GM19397 (cell line): ENCODE measurements around the gene F10.
"Not testable (repeated sequence)": the region's sequence is repeated elsewhere in the genome, so short reads cannot be mapped to it uniquely, and the experiment has no call there.

Source experiments
- ATAC-seq: cut with Tn5 transposase; IDR thresholded peaks from one replicate; pipeline ENCODE4 v1.9.1; 2021; ENCODE audit warnings: mild to moderate bottlenecking, moderate library complexity; ENCODE audit not compliant: unreplicated experiment

The F10 gene

DNA sequence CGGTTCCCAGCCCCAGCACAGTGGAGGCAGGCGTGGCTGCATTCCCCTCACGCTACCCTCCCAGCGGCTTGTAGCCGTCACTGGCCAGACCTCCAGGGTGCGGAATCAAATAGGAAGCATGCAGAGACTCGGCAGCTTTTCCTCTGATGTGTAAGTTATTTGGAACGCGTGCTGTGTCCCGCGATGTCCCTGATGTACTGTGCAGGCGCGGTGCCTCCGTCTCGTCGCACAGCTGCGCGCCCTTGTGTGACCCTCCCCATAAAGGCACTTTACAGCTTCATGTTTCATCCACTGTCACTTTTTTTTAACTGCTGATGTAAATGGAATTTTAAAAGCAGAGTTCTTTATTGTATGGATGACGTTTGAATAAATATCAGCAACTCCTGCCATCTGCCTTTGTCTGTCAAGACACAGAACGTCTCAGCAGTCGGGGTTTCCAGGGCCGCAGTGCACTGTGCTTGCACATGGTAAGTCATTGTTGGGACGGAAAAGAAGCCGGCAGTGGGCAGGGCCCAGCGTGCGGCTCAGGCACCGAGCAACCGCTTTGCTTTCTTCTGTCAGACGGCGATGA, 24.4 kb upstream of the F10 start:
- ATAC-seq = no peak

DNA sequence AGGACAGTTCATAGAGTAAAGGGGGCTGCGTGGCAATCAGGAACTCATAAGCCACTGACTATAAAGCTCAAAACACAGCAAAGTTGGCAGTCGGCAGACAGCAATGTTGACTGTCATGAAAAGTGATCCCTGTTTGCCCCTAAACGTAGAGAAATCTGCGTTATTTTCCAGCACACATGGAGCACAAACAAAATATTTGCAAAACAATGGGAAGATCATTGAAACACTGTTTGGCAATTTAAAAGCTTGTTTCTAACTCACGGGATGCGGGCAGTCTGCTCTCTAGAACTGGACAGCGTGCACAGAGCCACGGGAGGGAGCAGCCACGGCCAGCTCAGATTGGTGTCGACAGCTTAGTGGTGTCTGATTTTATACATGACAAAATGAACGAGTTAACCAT, 23.5 kb upstream of the F10 start:
- no peak for ATAC-seq

DNA sequence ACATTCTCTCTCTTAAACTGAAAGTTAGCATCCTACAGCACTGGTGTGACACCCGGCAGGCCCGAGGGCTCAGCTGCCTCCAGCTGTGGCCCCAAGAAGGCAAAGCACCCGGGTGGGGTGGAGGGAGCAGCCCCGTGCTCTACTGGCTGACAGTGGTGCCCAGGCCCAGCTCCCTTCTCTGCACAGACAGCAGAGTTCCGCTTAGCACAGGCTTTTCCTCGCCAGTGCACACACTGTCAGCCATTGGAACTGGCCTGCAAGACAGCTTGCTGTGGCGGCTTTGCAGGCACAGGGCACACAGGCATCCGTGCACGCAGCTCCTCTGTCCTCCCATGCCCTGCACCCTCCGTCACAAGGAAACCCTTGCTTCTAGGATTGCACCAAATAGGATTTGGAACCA, 20.3 kb upstream of the F10 start:
- not testable (repeated sequence) for ATAC-seq

DNA sequence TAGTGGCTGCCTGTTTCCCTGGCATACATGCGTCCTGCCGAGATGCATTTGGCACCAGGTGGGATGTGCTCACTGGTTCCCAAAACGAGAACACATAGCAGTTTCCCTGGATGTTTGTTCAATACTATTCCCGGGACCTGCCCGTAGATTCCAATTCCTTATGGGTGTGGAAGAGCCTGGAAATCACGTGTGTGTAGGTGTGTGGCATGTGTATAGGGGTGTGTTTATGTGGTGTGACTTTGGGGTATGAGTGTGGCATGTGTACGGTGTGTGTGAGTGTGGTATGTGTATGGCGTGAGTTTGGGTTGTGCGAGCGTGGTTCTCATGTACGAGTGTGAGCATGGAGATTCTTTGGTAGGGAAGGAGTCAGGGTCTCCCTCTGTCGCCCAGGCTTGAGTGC, 19.9 kb upstream of the F10 start:
- no peak for ATAC-seq

DNA sequence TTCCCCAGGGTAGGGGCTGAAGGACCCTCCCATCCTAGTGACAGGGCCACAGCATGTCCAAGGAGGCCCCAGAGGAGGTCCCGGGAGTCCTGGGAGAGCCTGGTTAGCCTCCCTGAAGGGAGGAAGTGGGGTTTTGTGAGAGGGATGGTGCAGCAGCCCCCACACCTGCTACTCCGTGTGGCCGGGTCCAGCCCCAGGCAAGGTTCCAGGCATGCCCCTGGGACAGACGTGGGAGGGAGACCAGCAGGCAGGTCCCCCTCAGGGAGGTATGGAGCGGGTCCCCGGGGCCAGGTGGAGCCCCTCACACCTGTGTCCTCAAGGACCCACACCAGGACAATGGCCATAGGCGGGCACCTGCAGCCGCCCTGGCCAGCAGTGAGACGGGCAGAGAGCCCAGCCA, 19.0 kb upstream of the F10 start:
- ATAC-seq = no peak

DNA sequence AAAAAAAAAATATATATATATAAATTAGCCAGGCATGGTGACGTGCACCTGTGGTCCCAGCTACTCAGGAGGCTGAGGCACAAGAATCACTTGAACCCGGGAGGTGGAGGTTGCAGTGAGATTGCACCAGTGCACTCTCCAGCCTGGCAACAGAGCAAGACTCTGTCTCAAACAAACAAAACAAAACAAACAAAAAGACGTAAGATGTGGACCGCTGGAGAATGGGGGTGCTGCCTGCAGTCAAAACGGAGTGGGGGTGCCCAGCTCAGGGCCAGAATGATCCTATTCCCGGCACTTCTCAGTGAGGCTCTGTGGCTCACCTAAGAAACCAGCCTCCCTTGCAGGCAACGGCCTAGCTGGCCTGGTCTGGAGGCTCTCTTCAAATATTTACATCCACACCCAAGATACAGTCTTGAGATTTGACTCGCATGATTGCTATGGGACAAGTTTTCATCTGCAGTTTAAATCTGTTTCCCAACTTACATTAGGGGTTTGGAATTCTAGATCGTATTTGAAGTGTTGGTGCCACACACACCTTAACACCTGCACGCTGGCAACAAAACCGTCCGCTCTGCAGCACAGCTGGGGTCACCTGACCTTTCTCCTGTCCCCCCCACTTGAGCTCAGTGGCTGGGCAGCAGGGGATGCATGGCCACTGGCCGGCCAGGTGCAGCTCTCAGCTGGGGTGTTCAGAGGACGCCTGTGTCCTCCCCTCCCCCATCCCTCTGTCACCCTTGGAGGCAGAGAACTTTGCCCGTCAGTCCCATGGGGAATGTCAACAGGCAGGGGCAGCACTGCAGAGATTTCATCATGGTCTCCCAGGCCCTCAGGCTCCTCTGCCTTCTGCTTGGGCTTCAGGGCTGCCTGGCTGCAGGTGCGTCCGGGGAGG, 17.3 kb upstream of the F10 start, which contains the start of gene F7:
Gene F7 (plus strand): TSS at position 760 of the 889 bp plus-strand sequence. CDS start 51 bp downstream, at position 811.
- no peak for ATAC-seq

DNA sequence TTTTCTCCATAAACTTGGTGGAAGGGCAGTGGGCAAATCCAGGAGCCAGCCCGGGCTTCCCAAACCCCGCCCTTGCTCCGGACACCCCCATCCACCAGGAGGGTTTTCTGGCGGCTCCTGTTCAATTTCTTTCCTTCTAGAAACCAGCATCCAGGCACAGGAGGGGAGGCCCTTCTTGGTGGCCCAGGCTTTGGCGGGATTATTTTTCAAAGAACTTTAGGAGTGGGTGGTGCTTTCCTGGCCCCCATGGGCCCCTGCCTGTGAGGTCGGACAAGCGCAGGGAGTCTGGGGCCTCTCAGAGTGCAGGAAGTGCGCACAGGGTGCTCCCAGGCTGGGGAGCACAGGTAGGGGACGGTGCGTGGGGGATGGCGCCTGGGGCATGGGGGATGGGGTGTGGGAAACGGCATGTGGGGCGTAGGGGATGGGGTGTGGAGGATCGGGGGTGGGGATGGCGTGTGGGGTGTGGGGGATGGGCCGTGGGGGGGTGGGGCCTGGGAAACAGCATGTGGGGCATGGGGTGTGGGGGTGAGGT, 16.6 kb upstream of the F10 start:
- no peak for ATAC-seq

DNA sequence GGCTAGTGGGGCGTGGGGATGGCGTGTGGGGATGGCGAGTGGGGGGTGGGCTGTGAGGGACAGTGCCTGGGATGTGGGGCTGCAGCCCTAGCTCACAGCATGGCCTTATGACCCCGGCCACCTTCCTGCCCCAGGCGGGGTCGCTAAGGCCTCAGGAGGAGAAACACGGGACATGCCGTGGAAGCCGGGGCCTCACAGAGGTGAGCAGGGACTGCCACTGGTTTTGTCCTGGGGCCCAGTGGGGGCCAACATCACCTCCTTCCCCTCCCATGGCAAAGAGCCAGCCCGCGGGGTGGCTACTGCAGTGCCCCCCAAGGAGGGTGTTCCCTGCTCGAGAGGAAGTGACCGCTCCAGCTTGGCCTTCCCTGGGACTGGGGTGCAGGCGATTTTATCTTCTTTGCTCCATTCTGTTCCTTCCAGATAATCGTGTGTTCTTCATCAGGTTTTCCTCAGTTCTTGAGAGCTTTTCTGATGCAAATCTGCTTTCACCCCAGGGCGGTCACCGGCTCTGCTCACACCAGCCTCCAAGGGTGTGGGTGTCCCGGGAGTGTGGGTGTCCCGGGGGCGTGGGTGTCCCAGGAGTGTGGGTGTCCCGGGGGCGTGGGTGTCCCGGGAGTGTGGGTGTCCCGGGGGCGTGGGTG, 15.8 kb upstream of the F10 start:
- no peak for ATAC-seq

DNA sequence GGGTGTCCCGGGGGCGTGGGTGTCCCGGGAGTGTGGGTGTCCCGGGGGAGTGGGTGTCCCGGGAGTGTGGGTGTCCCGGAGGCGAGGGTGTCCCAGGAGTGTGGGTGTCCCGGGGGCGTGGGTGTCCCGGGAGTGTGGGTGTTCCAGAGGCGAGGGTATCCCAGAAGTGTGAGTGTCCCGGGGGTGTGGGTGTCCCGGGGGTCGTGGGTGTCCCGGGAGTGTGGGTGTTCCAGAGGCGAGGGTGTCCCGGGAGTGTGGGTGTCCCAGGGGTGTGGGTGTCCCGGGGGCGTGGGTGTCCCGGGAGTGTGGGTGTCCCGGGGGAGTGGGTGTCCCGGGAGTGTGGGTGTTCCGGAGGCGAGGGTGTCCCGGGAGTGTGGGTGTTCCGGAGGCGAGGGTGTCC, 14.1 kb upstream of the F10 start:
- ATAC-seq = not testable (repeated sequence)

DNA sequence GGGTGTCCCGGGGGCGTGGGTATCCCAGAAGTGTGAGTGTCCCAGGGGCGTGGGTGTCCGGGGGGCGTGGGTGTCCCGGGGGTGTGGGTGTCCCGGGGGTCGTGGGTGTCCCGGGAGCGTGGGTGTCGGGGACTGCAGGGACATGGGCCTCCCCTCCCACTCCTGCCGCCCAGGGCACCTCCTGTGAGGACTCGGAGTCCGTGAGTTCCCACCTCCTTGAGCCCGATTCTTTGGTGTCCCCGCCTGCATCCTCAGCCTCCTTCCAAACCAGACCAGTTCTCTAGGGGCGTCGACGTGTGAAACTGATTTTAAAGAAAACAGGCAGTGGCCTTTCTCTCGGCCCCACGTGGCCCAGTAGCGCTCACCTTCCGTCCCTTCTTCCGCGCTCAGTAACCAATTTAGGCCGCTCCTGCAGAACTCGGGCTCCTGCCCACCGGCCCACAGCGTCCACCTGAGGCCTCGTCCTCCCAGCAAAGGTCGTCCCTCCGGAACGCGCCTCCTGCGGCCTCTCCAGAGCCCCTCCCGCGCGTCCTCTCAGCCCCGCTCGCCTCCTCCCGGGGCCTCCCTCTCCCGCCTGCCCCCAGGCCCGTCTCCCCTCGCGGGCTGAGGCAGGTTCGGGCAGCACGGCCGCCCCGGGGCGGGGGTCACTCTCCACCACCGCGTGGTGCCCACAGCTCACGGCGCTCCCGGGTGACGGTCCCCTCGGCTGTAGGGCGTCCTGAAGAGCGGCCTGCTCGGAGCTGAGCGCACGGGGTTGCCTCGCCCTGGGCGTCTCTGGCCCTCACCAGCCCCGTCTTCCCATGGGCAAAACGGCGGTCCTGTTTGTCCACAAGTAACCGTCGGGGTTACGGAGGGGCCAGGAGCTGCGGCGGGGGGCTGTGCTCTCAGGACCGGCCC, 13.2 kb upstream of the F10 start:
- no peak for ATAC-seq

DNA sequence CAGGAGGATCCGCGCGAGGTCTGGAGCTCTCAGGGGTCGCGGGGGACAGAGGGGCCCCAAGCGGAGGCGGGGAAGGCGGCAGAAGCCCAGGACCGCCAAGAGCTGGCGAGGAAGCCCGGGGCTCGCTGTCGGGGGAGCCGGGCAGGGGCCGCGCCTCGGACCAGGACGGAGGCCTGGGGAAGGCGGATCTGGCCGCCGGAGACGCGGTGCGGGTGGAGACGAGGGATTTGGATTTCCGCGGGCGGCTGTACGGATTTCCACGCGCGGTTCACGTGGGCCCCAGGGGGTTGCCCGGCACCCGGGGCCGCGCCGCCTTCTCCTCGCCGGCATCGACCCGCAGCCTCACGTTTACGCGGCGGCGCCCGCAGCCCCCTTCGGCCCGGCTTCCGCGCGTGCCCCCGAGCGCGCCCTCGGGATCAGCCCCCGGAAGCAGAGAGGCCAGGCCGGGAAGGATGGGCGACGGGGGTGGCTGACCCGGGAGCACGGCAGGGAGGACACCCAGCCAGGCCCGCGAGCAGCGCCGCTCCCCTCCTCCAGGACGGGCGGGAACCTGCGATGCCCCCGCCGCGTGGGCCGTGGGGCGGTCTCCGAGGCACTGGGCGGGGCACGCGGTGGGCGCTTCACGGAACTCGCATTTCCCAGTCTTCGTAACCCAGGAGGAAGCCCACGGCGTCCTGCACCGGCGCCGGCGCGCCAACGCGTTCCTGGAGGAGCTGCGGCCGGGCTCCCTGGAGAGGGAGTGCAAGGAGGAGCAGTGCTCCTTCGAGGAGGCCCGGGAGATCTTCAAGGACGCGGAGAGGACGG, 12.3 kb upstream of the F10 start:
- no peak for ATAC-seq

DNA sequence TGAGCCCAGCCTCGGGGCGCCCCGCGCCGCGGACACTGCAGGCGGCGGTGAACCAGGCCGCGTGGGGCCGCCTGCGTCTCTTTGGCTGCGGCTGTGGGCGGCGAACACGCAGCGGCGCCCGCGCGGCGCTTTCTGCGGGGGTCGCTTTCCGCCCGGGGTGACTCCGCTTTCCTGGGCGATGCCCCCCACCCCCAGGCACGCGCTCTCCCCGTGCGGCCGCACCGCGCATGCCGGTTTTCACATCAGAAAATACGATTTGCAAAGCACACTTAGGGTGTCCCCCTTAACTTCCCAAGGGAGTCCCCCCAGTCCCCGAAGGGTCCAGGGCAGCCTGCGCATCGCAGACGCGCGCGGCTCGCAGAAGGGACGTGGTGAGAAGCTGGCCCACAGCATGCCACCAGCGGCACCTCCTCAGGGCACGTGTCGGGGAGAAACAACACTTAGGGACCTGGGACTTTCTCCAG, 11.7 kb upstream of the F10 start:
- no peak for ATAC-seq

DNA sequence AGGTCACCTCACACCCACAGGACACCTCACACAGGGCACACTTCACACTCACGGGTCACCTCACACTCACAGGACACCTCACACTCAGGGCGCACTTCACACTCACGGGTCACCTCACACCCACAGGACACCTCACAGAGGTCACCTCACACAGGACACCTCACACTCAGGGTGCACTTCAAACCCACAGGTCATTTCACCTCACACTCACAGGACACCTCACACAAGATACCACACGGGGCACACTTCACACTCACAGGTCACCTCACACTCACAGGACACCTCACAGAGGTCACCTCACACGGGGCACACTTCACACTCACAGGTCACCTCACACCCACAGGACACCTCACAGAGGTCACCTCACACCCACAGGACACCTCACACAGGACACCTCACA, 10.8 kb upstream of the F10 start:
- ATAC-seq = not testable (repeated sequence)

DNA sequence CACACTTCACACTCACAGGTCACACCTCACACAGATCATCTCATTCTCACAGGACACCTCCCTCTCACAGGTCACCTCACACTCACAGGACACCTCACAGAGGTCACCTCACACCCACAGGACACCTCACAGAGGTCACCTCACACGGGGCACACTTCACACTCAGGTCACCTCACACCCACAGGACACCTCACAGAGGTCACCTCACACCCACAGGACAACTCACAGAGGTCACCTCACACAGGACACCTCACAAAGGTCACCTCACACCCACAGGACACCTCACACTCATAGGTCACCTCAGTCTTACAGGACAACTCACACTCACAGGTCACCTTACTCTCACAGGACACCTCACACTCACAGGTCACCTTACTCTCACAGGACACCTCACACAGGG, 10.1 kb upstream of the F10 start:
- ATAC-seq = not testable (repeated sequence)

DNA sequence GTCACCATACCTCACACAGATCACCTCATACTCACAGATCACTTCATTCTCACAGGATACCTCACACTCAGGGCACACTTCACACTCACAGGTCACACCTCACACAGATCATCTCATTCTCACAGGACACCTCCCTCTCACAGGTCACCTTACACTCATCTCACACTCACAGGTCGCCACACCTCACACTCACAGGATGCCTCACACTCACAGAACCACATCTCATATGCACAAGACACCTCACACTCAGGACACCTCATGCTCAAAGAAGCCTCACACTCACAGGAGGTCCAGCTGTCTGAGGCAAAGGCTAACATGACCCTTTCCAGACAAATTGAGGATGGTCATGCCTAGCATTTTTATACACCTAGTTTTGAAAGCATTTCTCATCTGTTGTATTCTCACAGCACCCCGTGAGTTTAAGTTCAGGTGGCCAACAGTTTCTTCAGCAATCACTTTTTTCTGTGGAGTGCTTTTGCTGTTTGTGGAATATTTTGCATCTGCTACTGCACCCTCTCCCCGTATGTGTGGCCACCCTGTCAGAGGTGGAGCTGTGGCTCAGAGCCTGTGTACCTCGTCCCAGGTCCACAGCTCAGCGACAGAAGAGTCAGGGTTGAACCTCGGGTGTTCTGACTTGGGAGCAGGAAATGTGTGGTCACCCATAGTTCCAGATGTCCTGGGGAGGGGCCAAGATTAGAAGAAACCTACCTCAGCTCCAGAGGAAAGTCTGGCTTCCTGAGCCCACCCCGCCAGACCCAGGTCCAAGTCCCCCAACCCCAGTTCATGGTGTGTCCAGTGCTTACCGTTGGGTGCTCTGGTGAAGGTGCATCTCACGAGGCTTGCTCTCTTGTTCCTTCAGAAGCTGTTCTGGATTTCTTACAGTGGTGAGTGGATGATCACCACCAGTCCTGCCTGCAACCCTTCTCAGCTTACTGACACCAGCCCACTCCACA, 9.4 kb upstream of the F10 start:
- ATAC-seq = no peak

DNA sequence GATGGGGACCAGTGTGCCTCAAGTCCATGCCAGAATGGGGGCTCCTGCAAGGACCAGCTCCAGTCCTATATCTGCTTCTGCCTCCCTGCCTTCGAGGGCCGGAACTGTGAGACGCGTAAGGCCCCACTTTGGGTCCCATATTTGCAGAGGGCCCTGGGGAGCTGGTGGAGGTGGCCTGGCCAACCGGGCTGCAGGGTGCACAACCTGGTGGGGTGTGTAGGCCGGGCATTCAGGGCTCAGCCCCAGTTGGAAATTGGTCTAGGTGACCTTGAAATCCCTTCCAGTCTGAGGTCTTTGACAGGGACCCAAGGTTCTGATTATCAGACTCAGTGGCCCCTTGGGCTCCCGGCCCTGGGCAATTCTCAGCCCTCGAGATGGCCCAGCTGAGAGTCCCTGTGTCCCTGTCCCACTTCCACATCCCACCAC, 8.7 kb upstream of the F10 start:
- ATAC-seq = no peak

DNA sequence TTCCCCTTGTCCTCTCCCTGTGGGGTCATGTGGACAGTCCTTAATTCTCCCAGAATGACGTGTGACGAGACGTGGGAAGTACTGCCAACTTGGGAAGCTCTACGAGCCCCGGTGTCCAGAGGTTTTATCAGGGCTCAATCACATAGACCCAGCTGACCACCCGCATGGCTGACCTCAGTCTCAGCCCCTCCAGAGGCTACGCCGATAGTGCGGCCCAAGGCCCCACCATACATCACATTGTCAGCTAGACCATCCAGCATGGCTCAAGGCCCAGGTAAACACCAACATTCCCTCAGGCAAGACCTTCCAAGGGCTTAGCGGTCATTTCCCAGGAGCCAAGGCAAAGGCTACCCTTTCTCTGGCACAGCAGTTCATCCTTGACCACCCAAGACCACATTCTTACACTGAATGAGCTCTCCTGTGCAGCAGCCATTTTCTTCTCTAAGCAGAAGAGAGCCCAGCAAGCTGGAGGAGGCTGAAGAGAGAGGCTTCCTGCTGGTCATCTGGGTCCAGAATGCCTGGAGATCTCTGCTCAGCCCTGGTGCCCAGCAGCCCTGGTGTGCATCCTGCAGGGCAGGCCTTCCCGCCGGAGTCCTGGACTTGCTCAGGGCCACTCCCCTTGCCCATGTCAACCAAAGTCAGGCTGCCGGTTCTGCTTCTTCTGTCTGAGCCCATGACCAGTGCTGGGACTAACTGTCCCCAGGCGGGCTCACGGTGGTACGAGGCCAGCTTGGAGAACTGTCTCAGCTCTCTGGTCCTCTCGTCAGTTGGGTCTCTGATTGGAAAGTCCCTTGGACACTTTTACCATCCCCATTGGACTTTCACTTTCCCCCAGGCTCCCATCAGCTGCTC, 7.9 kb upstream of the F10 start:
- no peak for ATAC-seq
